Measurements from ENCODE around the gene TFAP2C. TPM values are rescaled to one million over a fixed set of nuclear protein-coding genes. Genes with fewer than 3 reads are reported as not detected.

The TFAP2C gene
- total and polyA plus RNA-seq, 4 donors = under 0.01 TPM; not detected in 3

Small RNAs within 50 kb of the gene (small RNA-seq; reads per million reads assigned to genes)
- not detected for gene RN7SL170P
- not detected for gene RNU6-1146P

Other genes with a start within 250 kb of the TFAP2C start
- gene AURKA, start 237.1 kb upstream of the TFAP2C start, total RNA-seq = 10 to 100 TPM in 1 of 2 donors, 1 to 10 TPM in 1; 1.3 to 41.6 TPM
- 1 to 10 TPM in 1 of 2 donors, under 1 TPM in 1; 0.88 to 4.2 TPM for gene AURKA, start 237.1 kb upstream of the TFAP2C start, polyA plus RNA-seq
- 10 to 100 TPM; 19.1 to 20.2 TPM for gene CSTF1, start 236.7 kb upstream of the TFAP2C start, total RNA-seq
- 10 to 100 TPM; 11.9 to 12.9 TPM for gene CSTF1, start 236.7 kb upstream of the TFAP2C start, polyA plus RNA-seq
- 1 to 10 TPM; 1.4 to 1.6 TPM for gene CASS4, start 217.0 kb upstream of the TFAP2C start, total RNA-seq
- gene CASS4, start 217.0 kb upstream of the TFAP2C start, polyA plus RNA-seq = under 1 TPM; 0.26 to 0.77 TPM
- gene RTF2, start 160.7 kb upstream of the TFAP2C start, total RNA-seq = 10 to 100 TPM; 29.0 to 31.0 TPM
- gene RTF2, start 160.7 kb upstream of the TFAP2C start, polyA plus RNA-seq = 10 to 100 TPM; 39.2 to 46.6 TPM
- gene FAM209A, start 104.6 kb upstream of the TFAP2C start, total RNA-seq = not detected
- gene FAM209A, start 104.6 kb upstream of the TFAP2C start, polyA plus RNA-seq = not detected
- not detected for gene FAM209B, start 96.1 kb upstream of the TFAP2C start, total RNA-seq
- gene FAM209B, start 96.1 kb upstream of the TFAP2C start, polyA plus RNA-seq = under 1 TPM in 1 of 2 donors, not detected in 1; 0.38 TPM